Measurements from ENCODE around the gene RNFT1. TPM values are rescaled to one million over a fixed set of nuclear protein-coding genes. Genes with fewer than 3 reads are reported as not detected.
"Not testable (repeated sequence)": the region's sequence is repeated elsewhere in the genome, so short reads cannot be mapped to it uniquely, and the experiment has no call there.

RNFT1 gene
- total RNA-seq, 4 donors from 2014 or later = 6.2 to 10.8 (median 9.1) TPM

DNA sequence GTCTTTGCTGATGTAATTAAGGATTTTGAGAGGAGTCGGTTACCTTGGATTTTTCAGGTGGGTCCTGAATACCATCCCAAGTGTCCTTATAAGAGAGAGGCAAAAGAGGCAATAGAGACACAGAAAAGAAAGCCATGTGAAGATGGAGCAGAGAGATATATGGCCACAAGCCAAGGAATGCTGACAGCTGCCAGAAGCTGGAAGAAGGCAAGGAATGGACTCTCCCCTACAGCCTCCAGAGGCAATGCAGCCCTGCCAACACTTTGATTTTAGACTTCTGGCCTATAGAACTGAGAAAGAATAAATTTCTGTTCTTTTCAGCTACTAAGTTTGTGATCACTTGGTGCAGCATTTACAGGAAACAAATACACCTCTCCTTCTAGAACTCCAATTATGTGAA is 8.2 kb upstream of the RNFT1 start:
- Histone ChIP-seq H3K9me3 (no peaks in the 10 kb centered on the region), H3K36me3 (no peaks in the 10 kb centered on the region), H3K27me3 (no peaks in the 10 kb centered on the region), H3K27ac (replicated peaks in 1 of 4) (no peak overlapping the region), H3K4me1 (no peaks in the 10 kb centered on the region), H3K4me3 (no peak overlapping the region)
- intact Hi-C loops (cut with DNase I) = no loop called here
- no peak for DNase-seq (ENCODE audit: extremely low spot score)
- TF ChIP-seq POLR2A (IDR thresholded peaks at IDR 0.05; ENCODE audit: low read depth) (no peak), EP300 (IDR thresholded peaks at IDR 0.05) (no peak), POLR2AphosphoS5 (IDR thresholded peaks at IDR 0.05) (no peak)
- TF ChIP-seq, protein P1, sequence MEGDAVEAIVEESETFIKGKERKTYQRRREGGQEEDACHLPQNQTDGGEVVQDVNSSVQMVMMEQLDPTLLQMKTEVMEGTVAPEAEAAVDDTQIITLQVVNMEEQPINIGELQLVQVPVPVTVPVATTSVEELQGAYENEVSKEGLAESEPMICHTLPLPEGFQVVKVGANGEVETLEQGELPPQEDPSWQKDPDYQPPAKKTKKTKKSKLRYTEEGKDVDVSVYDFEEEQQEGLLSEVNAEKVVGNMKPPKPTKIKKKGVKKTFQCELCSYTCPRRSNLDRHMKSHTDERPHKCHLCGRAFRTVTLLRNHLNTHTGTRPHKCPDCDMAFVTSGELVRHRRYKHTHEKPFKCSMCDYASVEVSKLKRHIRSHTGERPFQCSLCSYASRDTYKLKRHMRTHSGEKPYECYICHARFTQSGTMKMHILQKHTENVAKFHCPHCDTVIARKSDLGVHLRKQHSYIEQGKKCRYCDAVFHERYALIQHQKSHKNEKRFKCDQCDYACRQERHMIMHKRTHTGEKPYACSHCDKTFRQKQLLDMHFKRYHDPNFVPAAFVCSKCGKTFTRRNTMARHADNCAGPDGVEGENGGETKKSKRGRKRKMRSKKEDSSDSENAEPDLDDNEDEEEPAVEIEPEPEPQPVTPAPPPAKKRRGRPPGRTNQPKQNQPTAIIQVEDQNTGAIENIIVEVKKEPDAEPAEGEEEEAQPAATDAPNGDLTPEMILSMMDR (IDR thresholded peaks at IDR 0.05) = no peak
- WGBS = 97% methylated on average over 1 of the region's 1 CpG

DNA sequence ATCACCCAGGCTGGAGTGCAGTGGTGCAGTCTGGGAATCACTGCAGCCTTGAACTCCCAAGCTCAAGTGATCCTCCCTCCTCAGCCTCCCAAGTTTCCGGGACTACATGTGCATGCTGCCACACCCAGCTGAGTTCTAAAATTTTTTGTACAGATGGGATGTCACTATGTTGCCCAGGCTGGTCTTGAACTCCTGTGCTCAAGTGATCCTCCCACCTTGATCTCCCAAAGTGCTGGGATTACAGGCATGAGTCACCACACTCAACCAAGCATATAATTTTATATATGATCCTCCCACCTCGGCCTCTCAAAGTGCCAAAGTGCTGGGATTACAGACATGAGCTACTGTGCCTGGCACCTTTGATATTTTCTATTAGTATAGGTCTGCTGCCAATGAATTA is 7.2 kb upstream of the RNFT1 start:
- H3K36me3 ChIP-seq = not testable (repeated sequence)
- WGBS = 92% methylated on average over 2 of the region's 2 CpGs

DNA sequence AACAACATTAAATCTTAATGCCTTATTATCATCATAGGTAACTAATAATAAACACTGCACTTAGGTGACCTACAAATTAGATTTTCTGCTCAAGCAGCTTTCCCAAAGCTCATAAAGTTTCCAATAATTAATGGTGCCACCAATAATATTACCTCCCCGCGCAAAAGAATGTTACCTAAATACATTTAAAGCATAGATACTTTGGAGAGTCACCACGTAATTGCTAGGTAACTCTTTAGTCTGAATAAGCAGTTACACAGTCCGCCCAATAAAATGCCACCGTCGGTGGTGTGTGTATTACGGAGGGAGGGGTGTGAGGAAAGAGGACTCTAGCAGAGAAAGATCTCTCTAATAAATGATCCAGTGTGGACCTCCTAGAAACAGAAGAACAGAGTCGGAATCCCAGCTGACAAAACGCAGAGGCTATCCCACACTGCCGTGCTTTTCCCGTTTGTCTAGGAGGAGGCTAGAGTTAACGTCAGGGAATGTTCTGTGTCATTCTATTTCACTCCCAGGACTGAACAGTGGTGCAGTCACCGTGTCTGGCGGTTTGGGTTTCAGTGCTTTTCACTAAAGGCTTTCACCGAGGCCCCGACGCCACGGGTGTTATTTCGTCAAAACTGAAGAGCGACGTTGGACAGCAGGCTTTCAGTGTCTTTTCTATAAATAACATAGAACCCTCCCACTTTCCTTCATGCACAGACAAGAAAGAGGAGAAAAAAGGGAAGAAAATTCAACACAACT is 630 bp downstream of the RNFT1 start:
- peak; percentile 91 for DNase-seq (ENCODE audit: extremely low spot score)
- peak overlapping the region; percentile 94 to 96 (median 95) for H3K27ac ChIP-seq (replicated peaks in 1 of 4)
- no peak for TF ChIP-seq POLR2A (IDR thresholded peaks at IDR 0.05; ENCODE audit: low read depth)
- peak; percentile 13 to 64 for TF ChIP-seq POLR2AphosphoS5 (IDR thresholded peaks at IDR 0.05)
- peaks cover 0 to 5% (median 2%) of the 10 kb centered on the region in 4 donors for H3K36me3 ChIP-seq
- no peaks in the 10 kb centered on the region for H3K27me3 ChIP-seq
- H3K4me3 ChIP-seq = peak overlapping the region; percentile 79 to 87 (median 83)
- H3K9me3 ChIP-seq = no peaks in the 10 kb centered on the region
- peaks cover 15 to 22% (median 19%) of the 10 kb centered on the region in 4 donors for H3K4me1 ChIP-seq
- WGBS = 3% methylated on average over 21 of the region's 21 CpGs
- intact Hi-C loops (cut with DNase I) = loop anchor here (5.0 kb wide), 1 partner anchor 73 kb away; no protein-coding TSS in a partner anchor

More for the DNA sequence above, 7.2 kb upstream of the RNFT1 start:
- H3K4me3 ChIP-seq; intact Hi-C loops (cut with DNase I); H3K27me3 ChIP-seq; H3K9me3 ChIP-seq; DNase-seq (ENCODE audit: extremely low spot score); H3K4me1 ChIP-seq; H3K27ac ChIP-seq (replicated peaks in 1 of 4): not testable (repeated sequence)

DNA sequence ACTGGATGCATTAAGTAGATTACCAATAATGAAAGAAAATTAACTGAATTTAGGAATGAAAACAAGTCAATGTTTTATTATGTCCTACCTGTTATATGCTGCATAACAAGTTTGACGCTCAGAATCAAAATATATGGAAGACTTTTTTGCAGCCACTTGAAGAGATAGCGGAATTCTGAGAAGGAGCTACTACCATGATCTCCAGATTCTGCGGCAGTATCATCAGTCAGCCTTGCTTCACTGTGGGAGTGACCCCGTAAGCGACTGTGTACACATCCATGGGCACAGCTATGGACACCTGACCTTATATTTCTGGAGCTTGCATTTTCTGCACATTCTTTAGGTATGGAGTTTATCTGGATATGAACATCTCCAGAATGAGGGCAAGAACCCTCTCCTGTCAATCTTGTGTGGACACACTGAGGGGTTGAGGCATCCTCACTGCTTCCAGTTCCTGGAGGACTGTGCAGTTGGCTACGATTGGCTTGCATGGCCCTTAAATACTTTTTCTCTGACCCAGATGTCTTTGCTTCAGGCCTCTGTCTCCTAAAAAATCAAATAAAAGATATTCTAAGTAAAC is 1.7 kb downstream of the RNFT1 start:
- TF ChIP-seq POLR2AphosphoS5 (IDR thresholded peaks at IDR 0.05) (no peak), EP300 (IDR thresholded peaks at IDR 0.05) (no peak), POLR2A (IDR thresholded peaks at IDR 0.05; ENCODE audit: low read depth) (no peak)
- TF ChIP-seq, protein P1 (IDR thresholded peaks at IDR 0.05) = no peak
- DNase-seq (ENCODE audit: extremely low spot score) = no peak
- WGBS = 89% methylated on average over 6 of the region's 6 CpGs
- peaks cover 0 to 16% (median 6%) of the 10 kb centered on the region in 4 donors for H3K36me3 ChIP-seq
- H3K4me1 ChIP-seq = peaks cover 15 to 22% (median 19%) of the 10 kb centered on the region in 4 donors
- H3K9me3 ChIP-seq = no peaks in the 10 kb centered on the region
- no peaks in the 10 kb centered on the region for H3K27me3 ChIP-seq
- H3K27ac ChIP-seq (replicated peaks in 1 of 4) = no peak overlapping the region
- intact Hi-C loops (cut with DNase I) = loop anchor here (5.0 kb wide), 1 partner anchor 74 kb away; no protein-coding TSS in a partner anchor
- peak overlapping the region in 1 of 4 donors; percentile 81 for H3K4me3 ChIP-seq

DNA sequence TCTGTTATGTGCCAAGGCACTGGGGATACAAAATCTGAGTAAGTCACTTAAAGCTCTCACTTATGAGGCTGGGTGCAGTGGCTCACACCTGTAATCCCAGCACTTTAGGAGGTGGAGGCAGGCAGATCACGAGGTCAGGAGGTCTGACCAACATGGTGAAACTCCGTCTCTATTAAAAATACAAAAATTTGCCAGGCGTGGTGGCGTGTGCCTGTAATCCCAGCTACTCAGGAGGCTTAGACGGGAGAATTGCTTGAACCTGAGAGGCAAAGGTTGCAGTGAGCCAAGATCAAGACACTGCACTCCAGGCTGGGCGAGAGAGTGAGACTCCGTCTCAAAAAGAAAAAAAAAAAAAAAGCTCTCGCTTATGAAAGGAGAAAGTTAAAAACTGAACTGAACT is 5.0 kb downstream of the RNFT1 start:
- intact Hi-C loops (cut with DNase I); H3K27me3 ChIP-seq; DNase-seq (ENCODE audit: extremely low spot score); H3K27ac ChIP-seq (replicated peaks in 1 of 4); H3K4me3 ChIP-seq; H3K9me3 ChIP-seq: not testable (repeated sequence)
- 92% methylated on average over 8 of the region's 8 CpGs for WGBS
- Histone ChIP-seq H3K36me3 (peaks cover 0 to 48% (median 17%) of the 10 kb centered on the region in 4 donors), H3K4me1 (peaks cover 10 to 15% (median 14%) of the 10 kb centered on the region in 4 donors)

DNA sequence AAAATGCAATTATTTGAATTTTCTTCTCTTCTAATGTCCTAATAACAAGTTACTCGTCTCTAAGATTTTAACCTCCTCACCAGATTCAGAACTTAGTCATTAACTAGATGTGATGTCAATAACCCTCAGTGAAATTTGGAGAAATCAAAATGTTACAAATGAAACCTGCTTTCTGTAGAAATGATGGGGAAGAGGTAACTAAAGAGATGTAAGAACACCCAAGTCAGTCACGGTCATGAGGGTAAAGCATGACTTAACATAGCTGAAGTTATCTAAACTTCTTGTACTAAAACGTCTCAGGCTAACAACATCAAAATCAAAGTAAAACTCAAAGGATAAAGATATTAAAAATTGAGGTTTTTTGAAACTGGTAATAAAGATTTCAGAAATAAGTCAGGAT is 9.7 kb downstream of the RNFT1 start:
- intact Hi-C loops (cut with DNase I) = no loop called here
- TF ChIP-seq EP300 (IDR thresholded peaks at IDR 0.05) (no peak), POLR2AphosphoS5 (IDR thresholded peaks at IDR 0.05) (no peak), POLR2A (IDR thresholded peaks at IDR 0.05; ENCODE audit: low read depth) (no peak)
- TF ChIP-seq, protein P1 (IDR thresholded peaks at IDR 0.05) = no peak

More for the DNA sequence above, 9.7 kb downstream of the RNFT1 start:
- Histone ChIP-seq H3K27ac (replicated peaks in 1 of 4) (no peak overlapping the region), H3K4me1 (no peaks in the 10 kb centered on the region), H3K36me3 (peaks cover 0 to 70% (median 29%) of the 10 kb centered on the region in 4 donors), H3K27me3 (no peaks in the 10 kb centered on the region), H3K9me3 (no peaks in the 10 kb centered on the region), H3K4me3 (no peak overlapping the region)
- 82% methylated on average over 3 of the region's 3 CpGs for WGBS
- DNase-seq (ENCODE audit: extremely low spot score) = no peak
